Measurements from ENCODE around the gene CCDC192.

The CCDC192 gene

GRCh38 chr5:127827451-127827850, 124.3 kb downstream of the CCDC192 start:
- Histone ChIP-seq H3K9me3 (ENCODE audit: control insufficient read depth, insufficient read depth, low read length) (no peaks in the 10 kb centered on the region), H3K9me2 (replicated peaks; ENCODE audit: control insufficient read depth, low read length) (no peaks in the 10 kb centered on the region), H3K4me2 (ENCODE audit: low read length) (no peak overlapping the region), H3K4me3 (ENCODE audit: low read length) (no peak overlapping the region), H3K4me1 (ENCODE audit: control insufficient read depth, low read length) (no peaks in the 10 kb centered on the region), H3K27me3 (ENCODE audit: control insufficient read depth, low read length) (no peaks in the 10 kb centered on the region), H3K27ac (ENCODE audit: low read depth, low read length) (no peak overlapping the region), H4K20me1 (ENCODE audit: control insufficient read depth, insufficient read depth, low read depth, low read length) (no peaks in the 10 kb centered on the region), H3K79me2 (ENCODE audit: control insufficient read depth, low read length) (no peaks in the 10 kb centered on the region), H3K36me3 (ENCODE audit: control insufficient read depth, low read length) (no peaks in the 10 kb centered on the region), H3F3A (ENCODE audit: control insufficient read depth, insufficient read depth) (no peaks in the 10 kb centered on the region)
- TF ChIP-seq EZH2phosphoT487 (IDR thresholded peaks at IDR 0.05; ENCODE audit: borderline replicate concordance, low read length) (no peak), CTCF (IDR thresholded peaks at IDR 0.05; ENCODE audit: low read depth, low read length, poor library complexity, severe bottlenecking) (no peak)

GRCh38 chr5:127830157-127830556, 127.0 kb downstream of the CCDC192 start:
- Histone ChIP-seq H3K9me3 (ENCODE audit: control insufficient read depth, insufficient read depth, low read length) (no peaks in the 10 kb centered on the region), H3K4me2 (ENCODE audit: low read length) (no peak overlapping the region), H3K79me2 (ENCODE audit: control insufficient read depth, low read length) (no peaks in the 10 kb centered on the region), H3K36me3 (ENCODE audit: control insufficient read depth, low read length) (no peaks in the 10 kb centered on the region), H3K27ac (ENCODE audit: low read depth, low read length) (no peak overlapping the region), H3K27me3 (ENCODE audit: control insufficient read depth, low read length) (no peaks in the 10 kb centered on the region), H3K4me3 (ENCODE audit: low read length) (no peak overlapping the region), H3F3A (ENCODE audit: control insufficient read depth, insufficient read depth) (no peaks in the 10 kb centered on the region), H4K20me1 (ENCODE audit: control insufficient read depth, insufficient read depth, low read depth, low read length) (no peaks in the 10 kb centered on the region), H3K4me1 (ENCODE audit: control insufficient read depth, low read length) (peaks cover 5% of the 10 kb centered on the region; the same call in 1 of the 2 replicates), H3K9me2 (replicated peaks; ENCODE audit: control insufficient read depth, low read length) (no peaks in the 10 kb centered on the region)
- TF ChIP-seq EZH2phosphoT487 (IDR thresholded peaks at IDR 0.05; ENCODE audit: borderline replicate concordance, low read length) (no peak), CTCF (IDR thresholded peaks at IDR 0.05; ENCODE audit: low read depth, low read length, poor library complexity, severe bottlenecking) (no peak)

GRCh38 chr5:127830829-127831598, 127.8 kb downstream of the CCDC192 start:
- H3K9me3 ChIP-seq (ENCODE audit: control insufficient read depth, insufficient read depth, low read length): no peaks in the 10 kb centered on the region
- no peaks in the 10 kb centered on the region for H3K36me3 ChIP-seq (ENCODE audit: control insufficient read depth, low read length)
- peaks cover 5% of the 10 kb centered on the region; the same call in 1 of the 2 replicates for H3K4me1 ChIP-seq (ENCODE audit: control insufficient read depth, low read length)
- H3K4me3 ChIP-seq (ENCODE audit: low read length): no peak overlapping the region
- TF ChIP-seq CTCF (IDR thresholded peaks at IDR 0.05; ENCODE audit: low read depth, low read length, poor library complexity, severe bottlenecking) (no peak), EZH2phosphoT487 (IDR thresholded peaks at IDR 0.05; ENCODE audit: borderline replicate concordance, low read length) (no peak)
- no peaks in the 10 kb centered on the region for H3K79me2 ChIP-seq (ENCODE audit: control insufficient read depth, low read length)
- no peaks in the 10 kb centered on the region for H3F3A ChIP-seq (ENCODE audit: control insufficient read depth, insufficient read depth)
- H3K27me3 ChIP-seq (ENCODE audit: control insufficient read depth, low read length): no peaks in the 10 kb centered on the region
- H3K9me2 ChIP-seq (replicated peaks; ENCODE audit: control insufficient read depth, low read length): no peaks in the 10 kb centered on the region
- no peaks in the 10 kb centered on the region for H4K20me1 ChIP-seq (ENCODE audit: control insufficient read depth, insufficient read depth, low read depth, low read length)
- no peak overlapping the region for H3K4me2 ChIP-seq (ENCODE audit: low read length)
- H3K27ac ChIP-seq (ENCODE audit: low read depth, low read length): no peak overlapping the region
